Muscle layer of duodenum (tissue), 2 donors: ENCODE results near the gene NFKBIA.
"Not testable (repeated sequence)": the region's sequence is repeated elsewhere in the genome, so short reads cannot be mapped to it uniquely, and the experiment has no call there.

Experiments used
- H3K27ac ChIP-seq: one replicate; pipeline ENCODE4 v1.7.0; 2013; ENCODE audit warnings: mild to moderate bottlenecking, low read length
- H3K27me3 ChIP-seq: one replicate; pipeline ENCODE4 v1.7.0; 2013; ENCODE audit warnings: low read depth, mild to moderate bottlenecking, control low read depth, low read length
- H3K36me3 ChIP-seq, 2 donors: one replicate each; pipeline ENCODE4 v1.7.0; 2013; ENCODE audit warnings: low read length in 2 of 2, control low read depth in 1 of 2, mild to moderate bottlenecking in 1 of 2; ENCODE audit not compliant: insufficient read depth in 2 of 2, control insufficient read depth in 1 of 2
- H3K4me1 ChIP-seq, 2 donors: one replicate each; pipeline ENCODE4 v1.7.0; 2013; ENCODE audit warnings: low read length in 2 of 2, mild to moderate bottlenecking in 2 of 2, control low read depth in 1 of 2, moderate library complexity in 1 of 2; ENCODE audit not compliant: insufficient read depth in 2 of 2, control insufficient read depth in 1 of 2
- H3K4me3 ChIP-seq, 2 donors: one replicate each; pipeline ENCODE4 v1.7.0; 2013; ENCODE audit warnings: low read length in 2 of 2, low read depth in 1 of 2, mild to moderate bottlenecking in 1 of 2
- H3K9me3 ChIP-seq, 2 donors: one replicate each; pipeline ENCODE4 v1.7.0; 2013; ENCODE audit warnings: low read length in 2 of 2, control low read depth in 1 of 2, mild to moderate bottlenecking in 1 of 2; ENCODE audit not compliant: control insufficient read depth in 1 of 2
- donor health status: healthy.

Gene NFKBIA

GRCh38 chr14:35362911-35363374, 41.6 kb downstream of the NFKBIA start:
- Histone ChIP-seq H3K36me3 (peaks cover 0 to 3% of the 10 kb centered on the region in 2 donors), H3K4me3 (no peak overlapping the region), H3K27me3 (no peaks in the 10 kb centered on the region), H3K4me1 (peaks cover 4 to 13% of the 10 kb centered on the region in 2 donors), H3K27ac (no peak overlapping the region), H3K9me3 (no peaks in the 10 kb centered on the region)

GRCh38 chr14:35362450-35362849, 42.1 kb downstream of the NFKBIA start:
- H3K36me3 ChIP-seq: peaks cover 0 to 3% of the 10 kb centered on the region in 2 donors

GRCh38 chr14:35361141-35361480, 43.4 kb downstream of the NFKBIA start:
- Histone ChIP-seq H3K4me3 (no peak overlapping the region), H3K27me3 (no peaks in the 10 kb centered on the region), H3K9me3 (no peaks in the 10 kb centered on the region), H3K27ac (no peak overlapping the region), H3K36me3 (peaks cover 0 to 3% of the 10 kb centered on the region in 2 donors), H3K4me1 (peaks cover 4 to 9% of the 10 kb centered on the region in 2 donors)

More at GRCh38 chr14:35362450-35362849, 42.1 kb downstream of the NFKBIA start:
- Histone ChIP-seq H3K27me3 (no peaks in the 10 kb centered on the region), H3K4me1 (peaks cover 4 to 13% of the 10 kb centered on the region in 2 donors), H3K4me3 (no peak overlapping the region), H3K9me3 (no peaks in the 10 kb centered on the region), H3K27ac (no peak overlapping the region)

- H3K4me1 ChIP-seq, H3K9me3 ChIP-seq, H3K4me3 ChIP-seq, H3K36me3 ChIP-seq, H3K27me3 ChIP-seq, H3K27ac ChIP-seq: not testable (repeated sequence)
These were observed 44.9 kb downstream of the NFKBIA start for GRCh38 chr14:35359655-35360054.

GRCh38 chr14:35355981-35356841, 48.3 kb downstream of the NFKBIA start:
- H3K4me1 ChIP-seq: no peaks in the 10 kb centered on the region
- no peaks in the 10 kb centered on the region for H3K27me3 ChIP-seq
- no peaks in the 10 kb centered on the region for H3K36me3 ChIP-seq
- H3K4me3 ChIP-seq: no peak overlapping the region
- no peaks in the 10 kb centered on the region for H3K9me3 ChIP-seq
- H3K27ac ChIP-seq: no peak overlapping the region

GRCh38 chr14:35355235-35355634, 49.3 kb downstream of the NFKBIA start:
- H3K36me3 ChIP-seq: not testable (repeated sequence)

GRCh38 chr14:35353409-35354172, 51.0 kb downstream of the NFKBIA start:
- no peaks in the 10 kb centered on the region for H3K36me3 ChIP-seq
- H3K27me3 ChIP-seq: no peaks in the 10 kb centered on the region
- no peak overlapping the region for H3K27ac ChIP-seq

More at GRCh38 chr14:35355235-35355634, 49.3 kb downstream of the NFKBIA start:
- not testable (repeated sequence) for H3K4me3 ChIP-seq, H3K4me1 ChIP-seq, H3K27me3 ChIP-seq, H3K27ac ChIP-seq, H3K9me3 ChIP-seq

GRCh38 chr14:35352274-35353233, 52.0 kb downstream of the NFKBIA start:
- Histone ChIP-seq H3K4me1 (no peaks in the 10 kb centered on the region), H3K27ac (no peak overlapping the region), H3K27me3 (no peaks in the 10 kb centered on the region), H3K36me3 (no peaks in the 10 kb centered on the region), H3K9me3 (no peaks in the 10 kb centered on the region), H3K4me3 (no peak overlapping the region)

More at GRCh38 chr14:35353409-35354172, 51.0 kb downstream of the NFKBIA start:
- Histone ChIP-seq H3K4me1 (no peaks in the 10 kb centered on the region), H3K9me3 (no peaks in the 10 kb centered on the region), H3K4me3 (no peak overlapping the region)

- Histone ChIP-seq H3K9me3 (no peaks in the 10 kb centered on the region), H3K36me3 (no peaks in the 10 kb centered on the region), H3K27me3 (no peaks in the 10 kb centered on the region), H3K27ac (no peak overlapping the region), H3K4me3 (no peak overlapping the region), H3K4me1 (no peaks in the 10 kb centered on the region)
These were observed 52.7 kb downstream of the NFKBIA start for GRCh38 chr14:35351897-35352273.
